CD4-positive, alpha-beta T cell treated with Interleukin-10 for 1 hour (primary cell): ENCODE results near the gene CDRT15.
"Not testable (repeated sequence)": the region's sequence is repeated elsewhere in the genome, so short reads cannot be mapped to it uniquely, and the experiment has no call there.

Experiments used
- DNase-seq: peaks from one replicate; pipeline ENCODE4 v3.0.0-alpha.2; 2020

Gene CDRT15

GRCh38 chr17:14206891-14207290 is 29.8 kb downstream of the CDRT15 start:
- DNase-seq: no peak

GRCh38 chr17:14205992-14206461 is 30.6 kb downstream of the CDRT15 start:
- DNase-seq: peak; percentile 71

- no peak for DNase-seq
Measured at GRCh38 chr17:14205380-14205779, 31.3 kb downstream of the CDRT15 start.

GRCh38 chr17:14204546-14204945 is 32.1 kb downstream of the CDRT15 start:
- no peak for DNase-seq

GRCh38 chr17:14204084-14204483 is 32.6 kb downstream of the CDRT15 start:
- DNase-seq: no peak

GRCh38 chr17:14203388-14203787 is 33.3 kb downstream of the CDRT15 start:
- peak; percentile 62 for DNase-seq

- no peak for DNase-seq
Measured at GRCh38 chr17:14202388-14203166, 34.1 kb downstream of the CDRT15 start.

- no peak for DNase-seq
Measured at GRCh38 chr17:14201988-14202380, 34.7 kb downstream of the CDRT15 start.

- peak; percentile 68 for DNase-seq
Measured at GRCh38 chr17:14201021-14201987, 35.4 kb downstream of the CDRT15 start.

- DNase-seq: no peak
Measured at GRCh38 chr17:14200354-14200753, 36.3 kb downstream of the CDRT15 start.

GRCh38 chr17:14199601-14200000 is 37.1 kb downstream of the CDRT15 start:
- DNase-seq: no peak

- no peak for DNase-seq
Measured at GRCh38 chr17:14198575-14198974, 38.1 kb downstream of the CDRT15 start.

- DNase-seq: no peak
Measured at GRCh38 chr17:14198013-14198412, 38.6 kb downstream of the CDRT15 start.

- DNase-seq: peak; percentile 54
Measured at GRCh38 chr17:14197586-14197985, 39.1 kb downstream of the CDRT15 start.

GRCh38 chr17:14197057-14197456 is 39.6 kb downstream of the CDRT15 start:
- no peak for DNase-seq

- peak; percentile 43 for DNase-seq
Measured at GRCh38 chr17:14196377-14196997, 40.2 kb downstream of the CDRT15 start.

GRCh38 chr17:14192636-14193344 is 43.9 kb downstream of the CDRT15 start:
- not testable (repeated sequence) for DNase-seq

- DNase-seq: not testable (repeated sequence)
Measured at GRCh38 chr17:14192039-14192438, 44.6 kb downstream of the CDRT15 start.

GRCh38 chr17:14191469-14191868 is 45.2 kb downstream of the CDRT15 start:
- DNase-seq: not testable (repeated sequence)

- not testable (repeated sequence) for DNase-seq
Measured at GRCh38 chr17:14190774-14191173, 45.9 kb downstream of the CDRT15 start.

GRCh38 chr17:14186443-14186842 is 50.2 kb downstream of the CDRT15 start:
- DNase-seq: not testable (repeated sequence)
